Ovary (tissue), 3 donors: ENCODE data around the gene SETBP1.

Source experiments
- EP300 ChIP-seq: sonication (generic); formaldehyde crosslinking; IDR thresholded peaks from one replicate; pipeline ENCODE4 v1.6.1; 2017; ENCODE audit warnings: antibody characterized with exemption
- TF ChIP-seq, protein P1 (sequence below), 3 donors: fragments of 450-650 bp in 2 of 3; fragments of 200-600 bp in 1 of 3; IDR thresholded peaks; one replicate each; pipeline versions ENCODE4 v1.5.1 to v1.8.0; 2016 to 2022; ENCODE audit warnings: antibody characterized with exemption in 3 of 3, mild to moderate bottlenecking in 1 of 3
- donor health status: DM: no; HTN: no; CAD: no.

DNA sequence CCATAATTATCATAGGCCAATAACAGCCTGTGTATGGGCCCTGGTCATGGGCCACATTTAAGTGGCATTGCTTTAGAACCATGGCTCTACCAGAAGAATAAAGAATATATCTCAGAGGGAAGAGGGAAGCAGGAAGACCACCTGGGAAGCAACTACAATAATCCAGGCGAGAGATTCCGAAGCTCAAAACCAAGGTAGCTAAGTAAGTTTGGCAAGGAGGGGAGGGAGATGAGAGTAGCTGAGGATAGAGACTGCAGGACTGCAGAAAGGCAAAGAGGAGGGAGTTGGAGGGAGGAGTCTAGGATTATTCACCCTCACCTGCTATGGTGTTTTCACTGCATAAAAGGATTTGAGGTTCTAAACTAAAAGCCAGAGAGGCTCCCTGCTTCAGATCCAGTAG lies 293.5 kb downstream of the SETBP1 start:
- TF ChIP-seq, protein P1, sequence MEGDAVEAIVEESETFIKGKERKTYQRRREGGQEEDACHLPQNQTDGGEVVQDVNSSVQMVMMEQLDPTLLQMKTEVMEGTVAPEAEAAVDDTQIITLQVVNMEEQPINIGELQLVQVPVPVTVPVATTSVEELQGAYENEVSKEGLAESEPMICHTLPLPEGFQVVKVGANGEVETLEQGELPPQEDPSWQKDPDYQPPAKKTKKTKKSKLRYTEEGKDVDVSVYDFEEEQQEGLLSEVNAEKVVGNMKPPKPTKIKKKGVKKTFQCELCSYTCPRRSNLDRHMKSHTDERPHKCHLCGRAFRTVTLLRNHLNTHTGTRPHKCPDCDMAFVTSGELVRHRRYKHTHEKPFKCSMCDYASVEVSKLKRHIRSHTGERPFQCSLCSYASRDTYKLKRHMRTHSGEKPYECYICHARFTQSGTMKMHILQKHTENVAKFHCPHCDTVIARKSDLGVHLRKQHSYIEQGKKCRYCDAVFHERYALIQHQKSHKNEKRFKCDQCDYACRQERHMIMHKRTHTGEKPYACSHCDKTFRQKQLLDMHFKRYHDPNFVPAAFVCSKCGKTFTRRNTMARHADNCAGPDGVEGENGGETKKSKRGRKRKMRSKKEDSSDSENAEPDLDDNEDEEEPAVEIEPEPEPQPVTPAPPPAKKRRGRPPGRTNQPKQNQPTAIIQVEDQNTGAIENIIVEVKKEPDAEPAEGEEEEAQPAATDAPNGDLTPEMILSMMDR (IDR thresholded peaks at IDR 0.05): no peak
- TF ChIP-seq EP300: no peak
